Upper lobe of left lung (tissue), 4 donors: ENCODE data around the gene NRXN3.

Source experiments
- POLR2A ChIP-seq, 4 donors: fragments of 450-650 bp; IDR thresholded peaks; one replicate each; pipeline ENCODE4 v1.5.1; 2016 to 2017; ENCODE audit warnings: antibody characterized with exemption in 4 of 4, mild to moderate bottlenecking in 2 of 4
- POLR2AphosphoS5 ChIP-seq, 2 donors: sonication (generic); formaldehyde crosslinking; IDR thresholded peaks; one replicate each; pipeline ENCODE4 v1.5.1; 2017; ENCODE audit warnings: antibody characterized with exemption in 2 of 2
- TF ChIP-seq, protein P1 (sequence below), 6 experiments: fragments of 450-650 bp in 4 of 6; fragments of 200-600 bp in 2 of 6; sonication (generic) in 2 of 6; IDR thresholded peaks; one replicate each; pipeline ENCODE4 v1.5.1; 2016 to 2019; ENCODE audit warnings: antibody characterized with exemption in 6 of 6

DNA sequence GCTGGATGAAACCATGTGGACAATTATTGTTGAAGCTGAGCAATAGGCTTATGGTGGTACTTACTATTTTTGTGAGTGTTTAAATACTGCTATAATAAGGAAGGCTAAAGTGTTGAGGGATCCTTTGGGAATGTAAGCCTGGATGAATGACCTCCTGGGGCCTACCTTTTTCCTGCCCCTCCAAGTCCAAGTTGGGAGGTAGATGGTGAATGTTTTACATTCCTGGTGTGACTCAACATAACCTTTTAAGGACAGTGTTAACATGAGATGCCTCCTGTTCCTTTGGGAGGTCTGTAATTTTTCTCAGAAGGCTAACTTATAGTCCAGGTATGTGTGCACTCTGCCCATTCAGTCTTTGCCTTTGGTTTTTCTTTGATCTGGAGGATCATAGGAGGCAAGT, 315.9 kb downstream of the NRXN3 start:
- no peak for TF ChIP-seq POLR2AphosphoS5 (IDR thresholded peaks at IDR 0.05)
- TF ChIP-seq, protein P1, sequence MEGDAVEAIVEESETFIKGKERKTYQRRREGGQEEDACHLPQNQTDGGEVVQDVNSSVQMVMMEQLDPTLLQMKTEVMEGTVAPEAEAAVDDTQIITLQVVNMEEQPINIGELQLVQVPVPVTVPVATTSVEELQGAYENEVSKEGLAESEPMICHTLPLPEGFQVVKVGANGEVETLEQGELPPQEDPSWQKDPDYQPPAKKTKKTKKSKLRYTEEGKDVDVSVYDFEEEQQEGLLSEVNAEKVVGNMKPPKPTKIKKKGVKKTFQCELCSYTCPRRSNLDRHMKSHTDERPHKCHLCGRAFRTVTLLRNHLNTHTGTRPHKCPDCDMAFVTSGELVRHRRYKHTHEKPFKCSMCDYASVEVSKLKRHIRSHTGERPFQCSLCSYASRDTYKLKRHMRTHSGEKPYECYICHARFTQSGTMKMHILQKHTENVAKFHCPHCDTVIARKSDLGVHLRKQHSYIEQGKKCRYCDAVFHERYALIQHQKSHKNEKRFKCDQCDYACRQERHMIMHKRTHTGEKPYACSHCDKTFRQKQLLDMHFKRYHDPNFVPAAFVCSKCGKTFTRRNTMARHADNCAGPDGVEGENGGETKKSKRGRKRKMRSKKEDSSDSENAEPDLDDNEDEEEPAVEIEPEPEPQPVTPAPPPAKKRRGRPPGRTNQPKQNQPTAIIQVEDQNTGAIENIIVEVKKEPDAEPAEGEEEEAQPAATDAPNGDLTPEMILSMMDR (IDR thresholded peaks at IDR 0.05), result no peak
- TF ChIP-seq POLR2A (IDR thresholded peaks at IDR 0.05), result no peak
